HepG2 (cell line): ENCODE measurements around the gene RCC1. TPM values are rescaled to one million over a fixed set of nuclear protein-coding genes. Genes with fewer than 3 reads are reported as not detected.

Experiments
- KMT2A ChIP-seq: sonication (generic); formaldehyde crosslinking; IDR thresholded peaks from 2 replicates; pipeline ENCODE4 v1.4.0; 2020; ENCODE audit warnings: missing genetic modification reagents
- TCF12 ChIP-seq, 2 experiments: fragments of 450-650 bp in 1 of 2; sonication (generic) in 1 of 2; formaldehyde crosslinking in 1 of 2; IDR thresholded peaks; 2 replicates each; pipeline versions ENCODE4 v1.6.1 to v1.8.0; 2017 to 2022; ENCODE audit warnings: antibody characterized with exemption in 1 of 2, mild to moderate bottlenecking in 1 of 2, missing genetic modification reagents in 1 of 2, moderate library complexity in 1 of 2
- ZNF350 ChIP-seq: sonication (generic); formaldehyde crosslinking; IDR thresholded peaks from 2 replicates; pipeline ENCODE4 v1.4.0; 2020; ENCODE audit warnings: mild to moderate bottlenecking, low read depth, missing genetic modification reagents, borderline replicate concordance
- ZNF891 ChIP-seq: sonication (generic); formaldehyde crosslinking; IDR thresholded peaks from 2 replicates; pipeline ENCODE4 v1.5.0; 2020; ENCODE audit warnings: mild to moderate bottlenecking, missing genetic modification reagents
- polyA plus RNA-seq, 8 experiments: library from polyadenylated mRNA; depleted of rRNA in 3 of 8; stranded (reverse) in 7 of 8; unstranded in 1 of 8; fragments of >200 nt; fragmentation: Illumina TruSeq in 4 of 8; extraction: Trizol in 4 of 8; gene quantifications; 2 replicates each; pipeline versions ENCODE4 v1.2.1 to v1.2.3, GENCODE V29; 2011 to 2016; ENCODE audit warnings: low read depth in 4 of 8, missing spikeins in 1 of 8, mixed read lengths in 1 of 8; ENCODE audit not compliant: insufficient read depth in 1 of 8
- total RNA-seq, 5 experiments: library from RNA; depleted of rRNA; stranded (reverse); fragments of >200 nt; fragmentation: Illumina TruSeq; extraction: Trizol; gene quantifications; 2 replicates each; pipeline ENCODE4 v1.2.3, GENCODE V29; 2016; ENCODE audit warnings: low read depth in 1 of 5
- TF ChIP-seq, protein P1 (sequence below): sonication (generic); formaldehyde crosslinking; IDR thresholded peaks from 2 replicates; pipeline ENCODE4 v1.4.0; 2020; ENCODE audit warnings: mild to moderate bottlenecking, missing genetic modification reagents
- TF ChIP-seq, protein P2 (sequence below): IDR thresholded peaks from 2 replicates; pipeline ENCODE4 v1.6.1; 2016; ENCODE audit warnings: missing genetic modification reagents, missing compliant biosample characterization
- TF ChIP-seq, protein P3 (sequence below): IDR thresholded peaks from 2 replicates; pipeline ENCODE4 v1.6.1; 2016; ENCODE audit warnings: missing biosample characterization, missing genetic modification reagents, low read depth
- TF ChIP-seq, protein P4 (sequence below): sonication (generic); formaldehyde crosslinking; IDR thresholded peaks from 2 replicates; pipeline ENCODE4 v1.4.0; 2020; ENCODE audit warnings: missing genetic modification reagents
- TF ChIP-seq, protein P5 (sequence below): sonication (generic); formaldehyde crosslinking; IDR thresholded peaks from 2 replicates; pipeline ENCODE4 v1.5.1; 2020; ENCODE audit warnings: mild to moderate bottlenecking, missing genetic modification reagents, borderline replicate concordance
- TF ChIP-seq, protein P6 (sequence below): sonication (generic); formaldehyde crosslinking; IDR thresholded peaks from 2 replicates; pipeline ENCODE4 v1.4.0; 2020; ENCODE audit warnings: mild to moderate bottlenecking, missing genetic modification reagents
- TF ChIP-seq, protein P7 (sequence below): sonication (generic); formaldehyde crosslinking; IDR thresholded peaks from 2 replicates; pipeline ENCODE4 v1.9.0; 2021; ENCODE audit warnings: missing genetic modification reagents, mild to moderate bottlenecking, borderline replicate concordance

The RCC1 gene
- total and polyA plus RNA-seq, 2 of the 13 experiments (the other 11 are each of a cell fraction or from before 2014, with no cell fraction given): 47.2 to 80.8 TPM

DNA sequence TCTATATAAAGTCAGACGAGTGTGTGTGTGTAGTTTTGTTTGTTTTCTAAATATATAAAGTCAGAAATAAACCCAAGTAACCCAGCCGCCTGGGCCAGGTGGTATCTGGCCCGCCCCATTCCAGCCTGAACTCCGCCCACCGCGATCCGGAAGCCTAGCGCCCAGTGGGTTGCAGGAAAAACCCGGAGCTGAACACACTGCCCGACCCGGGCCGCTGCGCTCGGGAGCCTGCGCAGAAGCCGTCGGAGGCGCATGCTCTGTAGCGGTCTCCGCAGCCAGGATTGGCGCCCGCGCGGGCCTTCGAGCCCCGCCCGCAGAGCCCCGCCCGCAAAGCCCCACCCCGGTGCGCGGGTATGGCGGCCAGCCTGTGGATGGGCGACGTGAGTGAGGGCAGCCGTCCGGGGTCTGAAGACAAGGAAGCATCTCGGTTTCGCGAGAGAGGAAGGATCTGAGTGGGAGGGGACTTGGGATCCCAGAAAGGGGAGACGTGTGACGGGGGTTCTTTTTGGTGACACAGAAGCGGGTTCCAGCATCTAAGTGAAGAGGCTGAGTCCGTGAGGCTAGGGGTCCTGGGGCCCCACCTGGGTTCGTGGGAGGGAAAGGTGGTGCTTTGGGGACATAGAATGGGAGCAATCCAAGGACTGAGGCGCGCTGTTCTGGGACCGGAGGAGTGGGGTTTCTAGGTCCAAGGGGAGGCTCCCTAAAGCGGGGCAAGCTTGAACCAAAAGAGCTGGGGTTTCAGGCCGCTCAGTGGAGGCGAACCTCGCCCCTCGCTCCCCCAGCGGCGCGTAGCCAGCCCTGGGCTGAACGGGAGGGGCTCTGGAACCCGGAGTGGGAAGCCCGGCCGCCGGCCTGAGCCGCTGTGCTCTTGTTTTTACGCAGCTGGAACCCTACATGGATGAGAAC, 47.2 kb downstream of the RCC1 start, which contains the start of gene TRNAU1AP (continued):
- TF ChIP-seq, protein P1, sequence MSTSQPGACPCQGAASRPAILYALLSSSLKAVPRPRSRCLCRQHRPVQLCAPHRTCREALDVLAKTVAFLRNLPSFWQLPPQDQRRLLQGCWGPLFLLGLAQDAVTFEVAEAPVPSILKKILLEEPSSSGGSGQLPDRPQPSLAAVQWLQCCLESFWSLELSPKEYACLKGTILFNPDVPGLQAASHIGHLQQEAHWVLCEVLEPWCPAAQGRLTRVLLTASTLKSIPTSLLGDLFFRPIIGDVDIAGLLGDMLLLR (CRISPR knock-in tag): 0 out of 2 replicates have a peak, but pooled peaks have one; percentile 35
- TF ChIP-seq, protein P2, sequence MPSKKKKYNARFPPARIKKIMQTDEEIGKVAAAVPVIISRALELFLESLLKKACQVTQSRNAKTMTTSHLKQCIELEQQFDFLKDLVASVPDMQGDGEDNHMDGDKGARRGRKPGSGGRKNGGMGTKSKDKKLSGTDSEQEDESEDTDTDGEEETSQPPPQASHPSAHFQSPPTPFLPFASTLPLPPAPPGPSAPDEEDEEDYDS (CRISPR knock-in tag): peak; percentile 83
- 0 out of 2 replicates have a peak, but pooled peaks have one; percentile 38 for TF ChIP-seq KMT2A (CRISPR knock-in tag)
- peak; percentile 52; the same call in 1 of the 2 replicates for TF ChIP-seq ZNF891
- TF ChIP-seq, protein P3, sequence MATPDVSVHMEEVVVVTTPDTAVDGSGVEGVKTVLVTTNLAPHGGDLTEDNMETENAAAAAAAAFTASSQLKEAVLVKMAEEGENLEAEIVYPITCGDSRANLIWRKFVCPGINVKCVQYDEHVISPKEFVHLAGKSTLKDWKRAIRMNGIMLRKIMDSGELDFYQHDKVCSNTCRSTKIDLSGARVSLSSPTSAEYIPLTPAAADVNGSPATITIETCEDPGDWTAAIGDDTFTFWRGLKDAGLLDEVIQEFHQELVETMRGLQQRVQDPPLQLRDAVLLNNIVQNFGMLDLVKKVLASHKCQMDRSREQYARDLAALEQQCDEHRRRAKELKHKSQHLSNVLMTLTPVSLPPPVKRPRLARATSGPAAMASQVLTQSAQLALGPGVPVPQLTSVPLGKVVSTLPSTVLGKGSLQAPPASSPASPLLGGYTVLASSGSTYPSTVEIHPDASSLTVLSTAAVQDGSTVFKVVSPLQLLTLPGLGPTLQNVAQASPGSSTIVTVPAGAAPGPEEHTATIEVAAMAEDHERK: no peak
- TF ChIP-seq TCF12 (IDR thresholded peaks at IDR 0.05): no peak
- peak; percentile 50; the same call in 1 of the 2 replicates for TF ChIP-seq TCF12 (CRISPR knock-in tag; IDR thresholded peaks at IDR 0.05)
- TF ChIP-seq, protein P4, sequence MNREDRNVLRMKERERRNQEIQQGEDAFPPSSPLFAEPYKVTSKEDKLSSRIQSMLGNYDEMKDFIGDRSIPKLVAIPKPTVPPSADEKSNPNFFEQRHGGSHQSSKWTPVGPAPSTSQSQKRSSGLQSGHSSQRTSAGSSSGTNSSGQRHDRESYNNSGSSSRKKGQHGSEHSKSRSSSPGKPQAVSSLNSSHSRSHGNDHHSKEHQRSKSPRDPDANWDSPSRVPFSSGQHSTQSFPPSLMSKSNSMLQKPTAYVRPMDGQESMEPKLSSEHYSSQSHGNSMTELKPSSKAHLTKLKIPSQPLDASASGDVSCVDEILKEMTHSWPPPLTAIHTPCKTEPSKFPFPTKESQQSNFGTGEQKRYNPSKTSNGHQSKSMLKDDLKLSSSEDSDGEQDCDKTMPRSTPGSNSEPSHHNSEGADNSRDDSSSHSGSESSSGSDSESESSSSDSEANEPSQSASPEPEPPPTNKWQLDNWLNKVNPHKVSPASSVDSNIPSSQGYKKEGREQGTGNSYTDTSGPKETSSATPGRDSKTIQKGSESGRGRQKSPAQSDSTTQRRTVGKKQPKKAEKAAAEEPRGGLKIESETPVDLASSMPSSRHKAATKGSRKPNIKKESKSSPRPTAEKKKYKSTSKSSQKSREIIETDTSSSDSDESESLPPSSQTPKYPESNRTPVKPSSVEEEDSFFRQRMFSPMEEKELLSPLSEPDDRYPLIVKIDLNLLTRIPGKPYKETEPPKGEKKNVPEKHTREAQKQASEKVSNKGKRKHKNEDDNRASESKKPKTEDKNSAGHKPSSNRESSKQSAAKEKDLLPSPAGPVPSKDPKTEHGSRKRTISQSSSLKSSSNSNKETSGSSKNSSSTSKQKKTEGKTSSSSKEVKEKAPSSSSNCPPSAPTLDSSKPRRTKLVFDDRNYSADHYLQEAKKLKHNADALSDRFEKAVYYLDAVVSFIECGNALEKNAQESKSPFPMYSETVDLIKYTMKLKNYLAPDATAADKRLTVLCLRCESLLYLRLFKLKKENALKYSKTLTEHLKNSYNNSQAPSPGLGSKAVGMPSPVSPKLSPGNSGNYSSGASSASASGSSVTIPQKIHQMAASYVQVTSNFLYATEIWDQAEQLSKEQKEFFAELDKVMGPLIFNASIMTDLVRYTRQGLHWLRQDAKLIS: no peak
- TF ChIP-seq, protein P5, sequence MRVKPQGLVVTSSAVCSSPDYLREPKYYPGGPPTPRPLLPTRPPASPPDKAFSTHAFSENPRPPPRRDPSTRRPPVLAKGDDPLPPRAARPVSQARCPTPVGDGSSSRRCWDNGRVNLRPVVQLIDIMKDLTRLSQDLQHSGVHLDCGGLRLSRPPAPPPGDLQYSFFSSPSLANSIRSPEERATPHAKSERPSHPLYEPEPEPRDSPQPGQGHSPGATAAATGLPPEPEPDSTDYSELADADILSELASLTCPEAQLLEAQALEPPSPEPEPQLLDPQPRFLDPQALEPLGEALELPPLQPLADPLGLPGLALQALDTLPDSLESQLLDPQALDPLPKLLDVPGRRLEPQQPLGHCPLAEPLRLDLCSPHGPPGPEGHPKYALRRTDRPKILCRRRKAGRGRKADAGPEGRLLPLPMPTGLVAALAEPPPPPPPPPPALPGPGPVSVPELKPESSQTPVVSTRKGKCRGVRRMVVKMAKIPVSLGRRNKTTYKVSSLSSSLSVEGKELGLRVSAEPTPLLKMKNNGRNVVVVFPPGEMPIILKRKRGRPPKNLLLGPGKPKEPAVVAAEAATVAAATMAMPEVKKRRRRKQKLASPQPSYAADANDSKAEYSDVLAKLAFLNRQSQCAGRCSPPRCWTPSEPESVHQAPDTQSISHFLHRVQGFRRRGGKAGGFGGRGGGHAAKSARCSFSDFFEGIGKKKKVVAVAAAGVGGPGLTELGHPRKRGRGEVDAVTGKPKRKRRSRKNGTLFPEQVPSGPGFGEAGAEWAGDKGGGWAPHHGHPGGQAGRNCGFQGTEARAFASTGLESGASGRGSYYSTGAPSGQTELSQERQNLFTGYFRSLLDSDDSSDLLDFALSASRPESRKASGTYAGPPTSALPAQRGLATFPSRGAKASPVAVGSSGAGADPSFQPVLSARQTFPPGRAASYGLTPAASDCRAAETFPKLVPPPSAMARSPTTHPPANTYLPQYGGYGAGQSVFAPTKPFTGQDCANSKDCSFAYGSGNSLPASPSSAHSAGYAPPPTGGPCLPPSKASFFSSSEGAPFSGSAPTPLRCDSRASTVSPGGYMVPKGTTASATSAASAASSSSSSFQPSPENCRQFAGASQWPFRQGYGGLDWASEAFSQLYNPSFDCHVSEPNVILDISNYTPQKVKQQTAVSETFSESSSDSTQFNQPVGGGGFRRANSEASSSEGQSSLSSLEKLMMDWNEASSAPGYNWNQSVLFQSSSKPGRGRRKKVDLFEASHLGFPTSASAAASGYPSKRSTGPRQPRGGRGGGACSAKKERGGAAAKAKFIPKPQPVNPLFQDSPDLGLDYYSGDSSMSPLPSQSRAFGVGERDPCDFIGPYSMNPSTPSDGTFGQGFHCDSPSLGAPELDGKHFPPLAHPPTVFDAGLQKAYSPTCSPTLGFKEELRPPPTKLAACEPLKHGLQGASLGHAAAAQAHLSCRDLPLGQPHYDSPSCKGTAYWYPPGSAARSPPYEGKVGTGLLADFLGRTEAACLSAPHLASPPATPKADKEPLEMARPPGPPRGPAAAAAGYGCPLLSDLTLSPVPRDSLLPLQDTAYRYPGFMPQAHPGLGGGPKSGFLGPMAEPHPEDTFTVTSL (CRISPR knock-in tag): peak; percentile 55; the same call in 1 of the 2 replicates
- TF ChIP-seq ZNF350 (CRISPR knock-in tag): peak; percentile 78
- TF ChIP-seq, protein P6, sequence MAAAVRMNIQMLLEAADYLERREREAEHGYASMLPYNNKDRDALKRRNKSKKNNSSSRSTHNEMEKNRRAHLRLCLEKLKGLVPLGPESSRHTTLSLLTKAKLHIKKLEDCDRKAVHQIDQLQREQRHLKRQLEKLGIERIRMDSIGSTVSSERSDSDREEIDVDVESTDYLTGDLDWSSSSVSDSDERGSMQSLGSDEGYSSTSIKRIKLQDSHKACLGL (CRISPR knock-in tag): peak; percentile 60
- TF ChIP-seq, protein P7, sequence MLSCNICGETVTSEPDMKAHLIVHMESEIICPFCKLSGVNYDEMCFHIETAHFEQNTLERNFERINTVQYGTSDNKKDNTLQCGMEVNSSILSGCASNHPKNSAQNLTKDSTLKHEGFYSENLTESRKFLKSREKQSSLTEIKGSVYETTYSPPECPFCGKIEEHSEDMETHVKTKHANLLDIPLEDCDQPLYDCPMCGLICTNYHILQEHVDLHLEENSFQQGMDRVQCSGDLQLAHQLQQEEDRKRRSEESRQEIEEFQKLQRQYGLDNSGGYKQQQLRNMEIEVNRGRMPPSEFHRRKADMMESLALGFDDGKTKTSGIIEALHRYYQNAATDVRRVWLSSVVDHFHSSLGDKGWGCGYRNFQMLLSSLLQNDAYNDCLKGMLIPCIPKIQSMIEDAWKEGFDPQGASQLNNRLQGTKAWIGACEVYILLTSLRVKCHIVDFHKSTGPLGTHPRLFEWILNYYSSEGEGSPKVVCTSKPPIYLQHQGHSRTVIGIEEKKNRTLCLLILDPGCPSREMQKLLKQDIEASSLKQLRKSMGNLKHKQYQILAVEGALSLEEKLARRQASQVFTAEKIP (CRISPR knock-in tag): no peak
